CD14-positive monocyte (primary cell): ENCODE measurements around the gene RNF227. TPM values are rescaled to one million over a fixed set of nuclear protein-coding genes. Genes with fewer than 3 reads are reported as not detected.

Experiments
- DNase-seq, 3 donors: peaks; one replicate each; pipeline ENCODE4 v3.0.0-alpha.2; 2011 to 2022
- H2AFZ ChIP-seq: 2 replicates; pipeline ENCODE4 v1.6.0; 2012; ENCODE audit warnings: mild to moderate bottlenecking, low read depth, low read length, inconsistent platforms; ENCODE audit not compliant: insufficient read depth, poor library complexity, severe bottlenecking
- H3K27ac ChIP-seq, 2 donors: 1 replicate in 1 of 2; 2 replicates in 1 of 2; pipeline ENCODE4 v1.5.1; 2012 to 2013; ENCODE audit warnings: low read length in 2 of 2, control low read depth in 1 of 2, inconsistent platforms in 1 of 2, low read depth in 1 of 2, mild to moderate bottlenecking in 1 of 2
- H3K27me3 ChIP-seq, 2 donors: one replicate each; pipeline versions ENCODE4 v1.6.0 to v1.6.1; 2011 to 2013; ENCODE audit warnings: low read length in 2 of 2; ENCODE audit not compliant: control insufficient read depth in 2 of 2, insufficient read depth in 2 of 2
- H3K36me3 ChIP-seq, 2 donors: replicated peaks in 1 of 2; 1 replicate in 1 of 2; 2 replicates in 1 of 2; pipeline versions ENCODE4 v1.5.1 to v1.6.1; 2012 to 2013; ENCODE audit warnings: low read length in 2 of 2, control low read depth in 1 of 2, inconsistent platforms in 1 of 2, mild to moderate bottlenecking in 1 of 2; ENCODE audit not compliant: insufficient read depth in 2 of 2, control insufficient read depth in 1 of 2
- H3K4me1 ChIP-seq, 2 donors: 1 replicate in 1 of 2; 2 replicates in 1 of 2; pipeline versions ENCODE4 v1.5.1 to v1.6.1; 2012 to 2013; ENCODE audit warnings: low read length in 2 of 2, control low read depth in 1 of 2, inconsistent platforms in 1 of 2, mild to moderate bottlenecking in 1 of 2, moderate library complexity in 1 of 2; ENCODE audit not compliant: insufficient read depth in 2 of 2, control insufficient read depth in 1 of 2
- H3K4me2 ChIP-seq: replicated peaks from 2 replicates; pipeline ENCODE3; 2012; ENCODE audit warnings: low read length, moderate library complexity, mild to moderate bottlenecking; ENCODE audit not compliant: poor library complexity, severe bottlenecking; ENCODE audit errors: extremely low read depth
- H3K4me3 ChIP-seq, 3 experiments: fragments of 200-600 bp in 1 of 3; sonication (generic) in 1 of 3; replicated peaks in 1 of 3; 1 replicate in 2 of 3; 2 replicates in 1 of 3; pipeline ENCODE4 v1.5.1; 2011 to 2013; ENCODE audit warnings: low read length in 3 of 3, mild to moderate bottlenecking in 3 of 3, control low read depth in 2 of 3, low read depth in 2 of 3, inconsistent platforms in 1 of 3, moderate library complexity in 1 of 3
- H3K79me2 ChIP-seq: 2 replicates; pipeline ENCODE4 v1.6.0; 2012; ENCODE audit warnings: mild to moderate bottlenecking, control low read depth, inconsistent platforms, low read length, moderate library complexity; ENCODE audit not compliant: insufficient read depth
- H3K9ac ChIP-seq: 2 replicates; pipeline ENCODE4 v1.6.0; 2017; ENCODE audit warnings: low read length, mild to moderate bottlenecking; ENCODE audit not compliant: insufficient read depth, poor library complexity, severe bottlenecking
- H3K9me3 ChIP-seq, 2 donors: replicated peaks in 1 of 2; 1 replicate in 1 of 2; 2 replicates in 1 of 2; pipeline versions ENCODE4 v1.5.1 to v1.6.1; 2012 to 2013; ENCODE audit warnings: low read length in 2 of 2, control low read depth in 1 of 2; ENCODE audit not compliant: control insufficient read depth in 1 of 2, insufficient read depth in 1 of 2
- H4K20me1 ChIP-seq: 2 replicates; pipeline ENCODE4 v1.6.0; 2012; ENCODE audit warnings: mild to moderate bottlenecking, low read length, control low read depth, moderate library complexity; ENCODE audit not compliant: insufficient read depth
- H3K27ac Mint-ChIP-seq, 7 donors: one replicate each; pipeline ENCODE4 v1.8.0; 2020; ENCODE audit warnings: mild to moderate bottlenecking in 7 of 7, mixed read lengths in 7 of 7, moderate library complexity in 6 of 7, inconsistent platforms in 2 of 7
- H3K27me3 Mint-ChIP-seq, 3 donors: one replicate each; pipeline ENCODE4 v1.8.0; 2021 to 2022; ENCODE audit warnings: low read depth in 3 of 3, mild to moderate bottlenecking in 3 of 3, mixed read lengths in 3 of 3, moderate library complexity in 3 of 3, inconsistent platforms in 1 of 3
- H3K36me3 Mint-ChIP-seq, 2 donors: one replicate each; pipeline ENCODE4 v1.8.0; 2020; ENCODE audit warnings: mixed read lengths in 2 of 2, inconsistent platforms in 1 of 2, mild to moderate bottlenecking in 1 of 2
- H3K4me1 Mint-ChIP-seq: one replicate; pipeline ENCODE4 v1.8.0; 2020; ENCODE audit warnings: mild to moderate bottlenecking, mixed read lengths
- H3K4me3 Mint-ChIP-seq, 2 donors: one replicate each; pipeline ENCODE4 v1.8.0; 2020; ENCODE audit warnings: mild to moderate bottlenecking in 2 of 2, mixed read lengths in 2 of 2, moderate library complexity in 1 of 2
- H3K9me3 Mint-ChIP-seq, 7 donors: one replicate each; pipeline ENCODE4 v1.8.0; 2020 to 2022; ENCODE audit warnings: mixed read lengths in 7 of 7, mild to moderate bottlenecking in 6 of 7, moderate library complexity in 6 of 7, inconsistent platforms in 2 of 7
- CTCF ChIP-seq: fragments of 200-600 bp; IDR thresholded peaks from one replicate; pipeline ENCODE4 v1.8.0; 2022; ENCODE audit warnings: antibody characterized with exemption, mild to moderate bottlenecking
- WGBS: methylation state at CpG from one replicate; pipeline ENCODE4 v1.1.5; 2013; ENCODE audit warnings: missing lambda C conversion rate; ENCODE audit not compliant: insufficient coverage; 5-methylcytosine and 5-hydroxymethylcytosine counted together
- intact Hi-C, 2 donors: fragments of 100-400 bp; cut with micrococcal nuclease; formaldehyde crosslinking; loops; one replicate each; pipeline versions ENCODE4 v1.15.0 to v1.15.1; 2023
- polyA plus RNA-seq, 3 donors: library from polyadenylated mRNA; depleted of rRNA in 1 of 3; unstranded in 2 of 3; stranded (reverse) in 1 of 3; fragments of 300-500 nt in 2 of 3; fragments of >200 nt in 1 of 3; fragmentation: Illumina TruSeq in 2 of 3; gene quantifications; 1 replicate in 2 of 3; 2 replicates in 1 of 3; pipeline ENCODE4 v1.2.3, GENCODE V29; 2012 to 2021

Gene RNF227
- polyA plus RNA-seq, 3 donors: 0.59 to 6.7 (median 1.3) TPM

DNA sequence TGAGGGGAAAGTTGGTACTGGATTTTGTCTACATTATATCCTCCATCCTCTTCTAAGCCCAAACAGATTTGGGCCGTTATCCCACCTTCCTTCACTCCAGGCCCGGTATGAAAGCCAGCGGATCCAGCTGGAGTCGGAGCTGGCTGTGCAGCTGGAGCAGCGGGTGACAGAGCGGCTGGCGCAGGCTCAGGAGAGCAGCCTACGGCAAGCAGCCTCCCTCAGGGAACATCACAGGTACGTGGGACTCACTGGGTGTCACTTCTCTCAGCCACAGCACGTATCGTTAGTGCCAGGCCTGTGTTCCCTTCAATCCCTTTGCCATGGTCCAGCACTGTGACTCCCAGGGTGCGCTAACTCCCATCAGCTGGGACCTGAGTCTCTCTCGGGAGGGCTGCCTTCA is 27.2 kb upstream of the RNF227 start:
- Mint-ChIP-seq H3K27me3 (peaks cover 0 to 4% (median 0%) of the 10 kb centered on the region in 3 donors), H3K4me3 (no peak overlapping the region), H3K9me3 (no peaks in the 10 kb centered on the region), H3K27ac (peak overlapping the region in 1 of 7 donors; percentile 12), H3K4me1 (peaks cover 11% of the 10 kb centered on the region), H3K36me3 (peaks cover 84 to 93% of the 10 kb centered on the region in 2 donors)
- H3K36me3 ChIP-seq: peaks cover 69 to 89% of the 10 kb centered on the region in 2 donors
- no peaks in the 10 kb centered on the region for H4K20me1 ChIP-seq
- H3K4me3 ChIP-seq: no peak overlapping the region
- intact Hi-C loops: no loop called here
- H3K9me3 ChIP-seq: no peaks in the 10 kb centered on the region
- 89% methylated on average over 12 of the region's 13 CpGs for WGBS
- H3K27me3 ChIP-seq: no peaks in the 10 kb centered on the region
- no peak overlapping the region for H3K9ac ChIP-seq
- no peak overlapping the region for H2AFZ ChIP-seq
- H3K27ac ChIP-seq: no peak overlapping the region
- H3K79me2 ChIP-seq: no peaks in the 10 kb centered on the region
- DNase-seq: no peak
- H3K4me2 ChIP-seq: no peak overlapping the region
- no peak for TF ChIP-seq CTCF
- H3K4me1 ChIP-seq: peaks cover 0 to 4% of the 10 kb centered on the region in 2 donors

DNA sequence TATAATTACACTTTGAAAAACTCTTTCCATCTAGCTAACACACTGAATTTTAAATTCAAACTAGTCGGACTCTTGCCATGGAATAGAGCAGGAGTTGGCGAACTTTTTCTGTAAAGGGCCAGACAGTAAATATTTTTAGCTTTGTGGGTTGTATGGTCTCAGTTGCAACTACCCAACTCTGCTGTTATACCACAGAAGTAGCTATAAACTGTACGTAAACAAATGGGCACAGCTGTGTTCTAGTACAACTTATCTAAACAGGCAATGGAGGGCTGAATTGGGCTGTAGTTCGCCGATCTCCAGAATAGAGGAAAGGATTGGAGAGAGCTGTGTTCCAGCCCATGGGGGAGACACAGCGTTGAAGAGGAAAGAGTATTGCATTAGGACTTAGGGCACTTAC is 24.7 kb upstream of the RNF227 start:
- Histone ChIP-seq H3K4me1 (peaks cover 0 to 4% of the 10 kb centered on the region in 2 donors), H3K27ac (no peak overlapping the region), H3K9me3 (no peaks in the 10 kb centered on the region), H3K27me3 (no peaks in the 10 kb centered on the region), H3K4me3 (no peak overlapping the region), H2AFZ (no peak overlapping the region), H3K9ac (no peak overlapping the region), H4K20me1 (no peaks in the 10 kb centered on the region), H3K79me2 (peaks cover under 1% of the 10 kb centered on the region), H3K36me3 (peaks cover 62 to 87% of the 10 kb centered on the region in 2 donors), H3K4me2 (no peak overlapping the region)
- peaks cover 82 to 91% of the 10 kb centered on the region in 2 donors for H3K36me3 Mint-ChIP-seq
- 100% methylated on average over 1 of the region's 6 CpGs for WGBS
- peaks cover 11% of the 10 kb centered on the region for H3K4me1 Mint-ChIP-seq
- H3K4me3 Mint-ChIP-seq: no peak overlapping the region
- intact Hi-C loops: no loop called here
- H3K9me3 Mint-ChIP-seq: no peaks in the 10 kb centered on the region
- peaks cover 0 to 4% (median 0%) of the 10 kb centered on the region in 3 donors for H3K27me3 Mint-ChIP-seq
- no peak overlapping the region for H3K27ac Mint-ChIP-seq
- TF ChIP-seq CTCF: no peak
- DNase-seq: no peak
